ENCODE measurements around the gene RASAL1. TPM values are rescaled to one million over a fixed set of nuclear protein-coding genes. Genes with fewer than 3 reads are reported as not detected.
A peak's percentile ranks its signal among the peaks of the same experiment; 100 is the strongest.

RASAL1 gene
- polyA plus RNA-seq, 1 donor = 0.08 TPM

DNA sequence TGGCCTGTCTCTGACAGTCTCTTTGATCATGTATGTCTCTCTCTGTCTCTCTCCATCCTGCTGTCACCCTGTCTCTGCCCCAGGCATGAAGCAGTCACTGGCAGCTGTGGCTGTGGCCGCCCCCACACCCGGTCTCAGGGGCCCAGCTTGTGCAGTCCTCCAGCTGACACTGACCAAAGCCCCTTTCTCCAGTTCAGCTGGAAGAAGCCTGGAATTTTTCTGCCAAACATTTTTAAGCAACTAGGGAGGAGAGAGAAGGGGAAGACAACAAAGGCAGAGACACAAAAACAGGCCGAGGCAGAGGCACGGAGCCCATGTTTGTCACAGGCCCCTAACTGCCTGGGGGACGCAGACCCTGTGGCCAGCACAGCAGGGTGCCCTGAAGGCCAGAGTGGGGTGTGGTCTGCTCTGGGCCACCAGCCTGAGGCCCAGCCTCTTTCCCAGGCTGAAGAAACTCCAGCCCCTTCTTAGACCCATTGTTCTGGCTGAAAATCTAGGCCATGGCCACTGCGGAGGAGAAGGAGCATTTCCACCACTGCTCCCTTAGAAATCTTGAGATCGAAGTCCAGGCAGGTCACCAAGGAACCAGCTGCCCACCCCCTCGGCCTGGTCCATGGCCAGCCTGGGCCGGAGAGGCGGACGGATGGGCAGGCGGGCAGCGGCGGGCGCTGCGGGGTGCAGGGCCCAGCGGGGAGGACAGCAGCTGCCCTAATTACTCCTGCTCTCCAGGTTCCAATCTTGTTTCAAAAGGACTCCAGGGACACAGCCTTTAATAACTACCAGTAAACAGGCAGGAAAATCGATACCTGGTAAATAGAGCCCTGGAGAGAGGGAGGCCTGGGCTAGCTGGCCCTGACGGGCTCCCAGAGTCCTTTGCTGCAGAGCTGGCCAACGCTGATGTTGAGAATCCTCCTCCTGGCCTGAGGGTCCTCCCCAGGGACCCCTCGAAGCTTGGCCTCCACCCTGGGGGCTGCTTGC is 64.1 kb downstream of the RASAL1 start:
- peak; percentile 69 for DNase-seq

DNA sequence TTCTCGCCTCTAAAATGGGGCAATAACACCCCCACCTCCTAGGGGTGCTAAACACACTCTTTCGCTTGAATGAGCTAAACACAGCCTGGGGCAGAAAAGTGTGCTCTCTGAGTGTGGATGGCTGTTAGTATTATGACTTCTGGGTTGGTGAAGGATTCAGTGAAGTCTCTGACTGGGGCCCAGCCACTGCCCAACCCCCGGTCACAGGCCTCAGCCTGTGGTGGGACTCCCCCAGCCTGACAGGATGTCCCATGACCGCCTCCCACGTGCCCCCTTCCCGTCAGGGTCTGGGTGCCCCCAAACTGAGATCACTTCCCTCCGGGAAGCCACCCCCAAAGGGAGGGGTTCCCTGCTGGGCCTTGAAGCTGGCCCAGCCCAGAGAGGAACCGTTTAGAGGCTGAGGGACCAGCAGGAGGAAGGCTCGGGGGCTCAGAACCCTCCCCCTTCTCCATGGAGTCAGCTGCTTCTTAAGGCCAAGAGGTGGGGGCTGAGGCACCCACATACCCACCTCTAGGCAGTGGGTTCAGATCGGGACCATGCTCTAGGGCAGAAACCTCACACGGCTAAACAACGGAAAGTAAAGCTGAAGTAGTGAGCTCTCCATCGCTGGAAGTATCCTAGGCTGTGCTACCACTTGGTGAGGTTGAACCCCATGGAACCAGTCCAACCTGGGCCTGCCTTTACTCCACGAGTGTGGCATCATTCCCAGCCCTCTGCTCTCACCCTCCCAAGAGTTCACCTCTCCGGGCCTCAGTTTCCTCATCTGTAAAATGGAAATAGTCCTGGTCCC is 65.2 kb downstream of the RASAL1 start:
- peak; percentile 29 for DNase-seq

DNA sequence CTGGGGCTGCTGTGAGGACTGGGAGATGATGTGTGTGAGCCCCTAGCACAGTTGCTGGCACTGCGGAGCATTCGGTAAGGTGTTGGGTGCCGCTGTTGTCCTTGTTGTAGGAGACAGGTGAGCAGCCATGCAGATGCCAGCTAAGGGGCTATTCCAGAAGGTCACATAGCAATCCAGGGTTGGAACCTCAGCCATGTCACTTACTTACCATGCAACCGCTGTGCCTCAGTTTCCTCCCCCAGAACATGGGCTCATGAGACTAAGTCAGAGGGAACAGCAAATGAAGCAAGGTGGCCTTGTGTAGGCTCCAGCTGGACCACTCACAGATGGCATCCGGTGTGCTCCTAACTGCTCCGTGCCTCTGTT is 65.8 kb downstream of the RASAL1 start:
- DNase-seq = no peak

DNA sequence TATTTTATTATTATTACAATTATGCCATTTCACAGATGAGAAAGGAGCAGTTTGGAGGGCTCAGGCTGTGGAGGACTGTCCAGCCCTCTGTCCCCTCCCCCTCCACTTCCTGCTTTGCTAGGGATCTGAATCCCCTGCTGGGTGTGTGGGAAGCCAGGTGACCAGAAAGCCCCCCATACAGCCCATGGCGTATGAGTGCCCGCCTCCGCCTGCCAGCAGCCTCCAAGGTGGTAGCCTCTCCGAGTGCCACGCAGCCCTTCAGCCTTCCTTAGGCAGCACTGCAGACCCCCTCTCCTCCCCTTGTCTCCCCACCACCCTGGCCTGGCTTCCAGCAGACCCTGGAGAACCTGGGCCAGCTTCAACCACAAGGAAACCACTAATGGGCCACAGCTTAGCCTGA is 66.4 kb downstream of the RASAL1 start:
- no peak for DNase-seq

DNA sequence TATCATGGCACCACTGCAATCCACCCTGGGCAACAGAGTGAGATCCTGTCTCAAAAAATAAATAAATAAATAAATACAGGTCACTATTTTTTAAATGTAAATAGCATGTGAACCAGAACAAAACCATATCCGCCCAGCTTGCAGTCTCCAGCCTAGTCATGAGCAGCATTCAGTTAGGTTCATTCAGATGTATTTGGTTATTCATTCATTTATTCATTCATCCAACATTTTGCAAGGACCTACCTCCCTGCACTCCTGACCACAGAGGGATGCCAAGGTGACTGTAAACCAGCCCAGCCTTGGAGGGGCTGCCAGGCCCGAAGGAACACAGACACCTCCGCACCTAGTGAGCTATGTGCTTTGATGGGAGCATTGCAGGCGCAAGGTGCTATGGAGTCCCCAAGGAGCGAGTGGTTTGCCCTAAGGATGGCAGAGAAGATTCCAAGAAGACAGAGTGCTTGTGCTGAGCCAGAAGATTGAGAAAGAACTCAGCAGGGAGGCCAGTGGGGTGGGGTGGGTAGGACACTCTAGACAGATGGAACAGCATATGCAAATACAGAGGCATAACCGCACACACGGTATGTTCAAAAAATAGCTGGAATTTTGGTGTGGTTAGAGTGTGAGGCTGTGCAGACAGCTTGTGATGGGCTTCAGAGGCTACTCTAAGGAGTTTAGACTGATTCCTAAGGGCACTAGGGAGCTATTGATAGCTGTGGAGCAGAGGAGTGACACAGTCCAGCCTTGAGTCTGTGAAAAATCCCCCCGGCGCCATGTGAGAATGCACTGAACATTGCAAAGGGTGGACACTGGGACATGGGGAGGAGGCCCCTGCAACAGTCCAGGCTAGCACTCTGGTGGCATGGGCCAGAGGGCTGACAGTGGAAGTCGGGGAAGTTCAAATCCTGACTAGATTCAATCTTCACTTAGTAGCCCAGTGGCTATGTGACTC is 67.3 kb downstream of the RASAL1 start:
- DNase-seq = no peak

DNA sequence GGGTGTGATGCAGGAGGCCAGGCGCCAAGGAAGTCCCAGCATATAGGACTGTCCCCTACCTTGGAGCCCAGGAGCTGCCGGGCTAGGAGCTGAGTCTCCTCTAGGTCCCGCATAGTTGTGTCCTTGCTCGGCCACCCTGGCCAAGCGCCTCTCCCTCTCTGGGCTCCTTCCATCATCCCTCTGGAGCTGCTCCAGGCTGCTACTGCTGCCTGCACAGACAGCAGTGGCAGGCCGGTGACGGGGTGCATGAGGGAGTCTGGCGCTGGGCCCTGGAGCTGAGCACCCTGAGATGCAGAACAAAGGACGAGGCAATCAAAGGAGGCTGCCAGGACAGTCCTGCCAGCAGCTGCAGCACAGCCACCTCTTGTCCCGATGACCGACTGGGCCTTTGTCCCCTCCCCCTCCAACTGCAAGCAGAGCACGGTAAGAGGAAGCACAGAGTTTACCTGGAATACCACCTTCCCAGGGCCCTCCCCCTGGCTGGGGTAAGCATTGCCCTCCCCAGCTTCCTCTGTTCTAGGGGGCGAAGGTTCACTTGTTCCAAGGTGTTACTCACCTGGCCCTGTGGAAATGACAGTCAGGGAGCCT is 68.7 kb downstream of the RASAL1 start:
- DNase-seq = no peak

DNA sequence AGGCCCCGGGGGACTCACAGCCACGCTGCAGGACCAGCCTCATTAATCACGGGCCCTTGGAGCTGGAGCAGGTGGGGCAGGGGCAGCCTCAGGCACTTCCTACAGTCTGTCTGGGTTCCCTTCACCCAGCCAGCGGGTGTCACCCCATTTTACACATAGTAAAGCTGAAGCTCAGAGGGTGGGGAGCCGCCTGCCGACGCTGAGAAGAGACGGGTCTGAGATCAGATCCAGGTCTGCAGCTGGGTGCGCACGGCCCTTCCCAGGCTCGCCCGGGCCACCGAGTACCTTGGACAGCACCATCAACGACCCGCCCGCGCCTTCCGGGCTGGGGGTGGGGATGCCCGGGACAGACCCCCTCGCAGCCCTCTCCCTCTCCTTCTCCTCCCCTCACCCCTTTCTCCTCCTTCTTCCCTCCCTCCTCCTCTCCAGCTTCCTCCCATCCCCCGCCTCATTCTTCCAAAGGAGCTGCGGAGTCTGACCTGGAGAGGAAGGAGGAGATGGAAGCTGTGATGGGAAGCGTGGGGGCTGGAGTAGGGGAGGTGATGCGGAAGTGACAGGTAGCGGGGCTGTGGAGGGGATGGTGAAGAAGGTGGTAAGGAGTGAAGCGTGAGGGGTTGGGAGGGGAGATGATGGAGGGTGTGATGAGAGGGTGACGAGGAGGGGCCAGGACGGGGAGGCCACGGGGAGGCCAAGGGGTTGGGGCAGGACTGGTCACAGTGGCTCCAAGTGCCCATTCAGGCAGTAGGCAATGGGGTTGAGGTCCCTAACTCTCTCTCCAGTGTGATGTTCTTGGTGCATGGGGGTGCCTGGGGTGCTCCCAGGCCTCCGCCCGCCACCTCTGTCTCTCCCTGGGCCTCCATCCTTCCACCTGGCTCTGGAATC is 70.2 kb downstream of the RASAL1 start:
- DNase-seq = peak; percentile 27

DNA sequence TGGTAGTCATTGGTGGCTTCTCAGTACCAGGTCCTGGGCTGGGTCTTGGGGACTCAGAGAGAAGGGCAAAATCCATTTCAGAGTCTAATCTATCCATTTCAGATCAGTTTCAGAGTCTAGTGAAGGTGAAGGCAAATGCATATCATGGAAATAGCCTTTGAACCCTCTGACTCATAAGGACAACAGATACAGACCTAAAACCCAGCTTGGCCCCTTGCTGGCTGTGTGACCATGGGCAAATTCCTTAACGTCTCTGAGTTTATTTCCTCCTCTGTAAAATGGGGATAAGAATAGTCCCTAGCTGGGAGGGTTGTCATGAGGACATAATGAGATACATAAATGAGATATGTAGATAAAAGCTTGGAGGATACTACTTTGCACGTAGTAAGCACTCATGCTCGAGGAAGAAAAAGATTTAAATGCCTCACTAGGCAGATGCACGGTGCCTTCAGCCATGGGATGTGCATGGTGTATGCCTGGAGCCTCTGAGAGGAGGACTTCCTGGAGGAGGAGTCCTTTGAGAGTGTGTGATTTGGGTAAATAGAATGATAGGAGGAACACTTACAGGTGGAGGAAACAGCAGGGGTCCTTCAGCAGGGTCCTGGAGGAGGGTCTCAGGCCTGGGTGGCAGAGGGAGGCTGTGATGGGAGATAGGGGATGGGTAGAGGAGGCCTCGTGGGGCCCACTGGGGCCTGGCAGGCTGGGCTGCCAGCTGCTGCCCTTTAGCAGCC is 71.0 kb downstream of the RASAL1 start:
- no peak for DNase-seq

DNA sequence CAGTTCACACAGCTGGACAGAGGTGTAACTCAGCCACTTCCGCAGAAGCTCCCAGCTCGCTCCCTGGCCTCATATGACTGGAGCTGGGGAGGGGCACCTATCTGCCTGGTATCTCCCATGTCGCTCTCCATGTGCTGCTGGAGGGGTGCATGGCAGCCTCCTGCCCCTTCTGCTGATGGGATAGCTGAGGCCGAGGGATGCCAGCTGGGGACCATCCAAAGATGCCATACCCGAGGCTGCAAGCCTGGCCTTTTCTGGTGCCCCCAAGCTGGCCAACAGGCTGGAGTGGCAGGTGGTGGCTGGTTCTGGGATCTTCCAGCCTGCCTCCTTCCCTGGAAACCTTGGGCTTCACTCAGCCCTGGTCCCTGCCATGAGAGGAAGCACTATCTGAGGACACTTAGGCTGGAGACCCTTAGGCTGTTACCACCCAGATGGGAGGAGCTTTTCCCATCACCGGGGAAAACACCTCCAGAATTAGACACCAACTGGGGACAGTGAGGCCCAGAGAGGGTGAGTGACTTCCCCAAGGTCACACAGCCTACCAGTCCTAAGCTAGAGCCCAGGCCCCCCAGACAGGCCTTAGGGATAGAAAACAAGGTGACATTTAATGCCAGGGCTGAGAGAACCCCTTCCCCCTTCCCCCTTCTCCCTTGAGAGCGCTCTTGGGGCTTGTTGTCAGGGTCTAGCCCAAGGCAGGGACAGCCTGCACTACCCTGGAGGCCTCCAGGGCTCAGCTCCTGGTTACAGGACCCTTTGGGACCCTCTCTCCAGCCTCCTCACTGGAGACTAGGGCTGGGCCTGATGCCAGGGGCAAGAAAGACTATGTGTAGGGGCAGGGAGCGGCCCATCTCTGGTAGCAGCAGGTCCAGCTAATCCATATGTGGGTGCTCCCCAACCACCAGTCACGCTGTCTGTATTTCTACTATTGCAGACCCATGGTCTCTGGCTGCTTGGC is 71.9 kb downstream of the RASAL1 start:
- no peak for DNase-seq

DNA sequence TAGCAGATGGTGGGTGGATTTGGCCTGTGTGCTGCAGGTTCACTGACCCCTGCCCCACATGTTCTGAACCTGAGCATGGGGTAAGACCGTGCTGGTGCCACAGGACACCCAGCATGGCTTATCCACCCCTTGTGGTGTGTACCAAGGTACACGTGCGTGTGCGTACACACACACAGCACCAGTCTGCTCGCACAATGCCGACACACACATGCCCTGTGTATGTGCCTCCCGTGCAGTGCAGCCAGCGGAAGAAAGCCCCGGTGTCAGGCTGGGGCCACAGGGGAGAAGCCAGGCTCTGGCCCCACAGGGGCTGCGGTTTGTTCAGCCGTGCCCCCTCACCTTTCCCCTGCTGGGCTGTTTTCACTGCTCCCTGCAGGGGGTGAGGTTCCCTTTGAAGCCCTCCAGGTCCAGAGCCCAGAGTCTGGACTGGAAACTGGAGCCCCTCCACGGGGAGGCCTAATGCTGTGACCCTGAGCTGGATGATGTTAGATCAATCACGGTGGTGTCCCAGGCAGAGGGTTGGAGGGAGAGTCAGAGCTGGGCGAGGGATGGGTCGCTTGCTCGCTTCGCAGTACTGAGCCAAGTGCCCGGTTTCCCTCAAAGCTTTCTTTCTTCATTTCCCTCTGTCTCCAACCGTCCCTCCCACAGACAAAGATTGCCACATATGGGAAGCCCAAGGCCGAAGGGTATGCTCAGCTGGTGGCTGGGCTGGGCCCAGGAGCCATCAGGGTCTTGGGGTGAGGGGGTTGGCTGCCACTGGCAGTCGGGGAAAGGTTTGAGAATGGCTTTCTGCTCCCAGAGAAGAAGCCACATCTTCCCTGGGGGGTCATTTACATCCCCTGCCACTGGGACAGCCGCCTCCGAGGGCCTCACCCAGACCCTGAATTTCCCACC is 72.8 kb downstream of the RASAL1 start:
- no peak for DNase-seq

DNA sequence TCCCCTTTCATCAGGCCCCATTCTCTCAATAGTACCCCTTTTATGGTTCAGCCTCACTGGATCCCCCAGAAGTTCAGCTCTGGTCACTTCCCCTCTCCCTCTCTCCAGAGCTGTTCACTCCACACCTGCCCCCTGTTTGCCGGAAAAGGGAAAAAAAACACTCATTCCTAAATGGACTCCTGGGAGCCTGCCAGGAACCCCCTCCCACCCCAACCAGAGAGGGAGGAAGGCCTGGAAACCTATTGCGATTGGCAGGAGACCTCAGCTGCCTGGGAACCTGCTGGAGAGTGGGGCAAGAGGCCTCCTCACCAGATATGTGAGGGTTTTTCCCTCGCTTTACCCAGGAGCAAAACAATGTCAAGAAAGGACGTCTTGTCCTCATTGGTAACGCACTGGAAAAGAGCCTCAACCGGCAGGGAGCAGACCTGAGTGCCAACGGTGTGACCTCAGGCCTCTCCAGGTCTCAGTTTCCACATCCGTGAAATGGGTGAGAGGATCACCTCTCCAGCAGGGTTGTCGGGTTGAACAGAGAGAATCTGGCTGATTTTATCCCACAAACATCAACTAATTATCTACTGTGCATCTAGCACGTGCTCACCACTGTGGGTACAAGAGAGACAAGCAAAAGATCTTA is 74.4 kb downstream of the RASAL1 start:
- DNase-seq = no peak

DNA sequence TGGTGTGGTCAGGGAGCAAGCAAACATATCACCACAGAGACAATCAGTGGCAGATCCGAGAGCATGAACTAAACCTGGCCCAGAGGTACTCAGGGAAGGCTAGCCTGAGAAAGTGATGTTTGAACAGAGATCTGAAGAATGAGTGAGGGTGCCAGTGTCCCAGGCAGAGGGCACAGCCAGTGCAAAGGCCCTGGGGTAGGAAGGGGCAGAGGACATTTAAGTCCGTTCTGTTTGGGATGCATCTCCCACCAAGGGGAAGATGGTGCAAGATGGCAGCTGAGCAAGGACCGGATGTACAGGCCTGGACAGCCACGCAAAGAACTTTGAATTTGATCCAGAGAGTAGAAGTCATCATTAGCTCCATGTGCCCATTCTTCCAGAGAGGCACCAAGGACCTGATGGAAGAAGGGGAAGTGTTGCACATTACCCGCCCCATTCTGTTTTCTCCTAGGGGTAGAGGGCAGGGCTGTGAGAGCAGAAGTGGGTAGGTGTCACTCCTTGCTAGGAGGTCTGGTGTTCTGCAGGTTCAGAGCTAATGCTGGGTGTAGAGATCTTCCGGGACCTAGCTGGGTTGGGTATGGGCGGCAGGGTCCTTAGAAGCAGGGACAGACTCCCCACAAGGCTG is 75.1 kb downstream of the RASAL1 start:
- DNase-seq = no peak

DNA sequence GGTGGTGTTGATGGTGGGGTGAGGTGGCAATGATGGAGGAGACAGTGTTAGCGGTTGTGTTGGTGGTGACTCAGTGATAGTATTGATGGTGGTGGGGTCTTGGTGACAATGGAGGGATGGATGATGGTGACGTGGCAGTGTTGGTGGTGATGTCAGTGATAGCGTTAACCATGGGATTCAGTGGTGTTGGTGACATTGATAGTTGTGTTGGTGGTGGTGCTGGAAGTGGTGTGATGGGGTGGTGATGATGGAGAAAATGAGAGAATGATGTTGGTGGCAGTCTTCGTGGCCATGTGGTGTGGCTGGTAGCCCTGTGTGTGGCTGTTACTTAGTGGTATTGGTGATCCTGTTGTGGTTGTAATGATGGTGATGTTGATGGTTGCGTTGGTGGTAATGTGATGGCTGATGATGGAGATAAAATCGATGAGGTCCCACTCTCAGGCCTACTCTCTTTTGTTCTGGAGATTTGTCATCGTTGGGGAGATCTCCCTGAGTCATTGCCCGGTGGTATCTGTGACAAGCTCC is 76.4 kb downstream of the RASAL1 start:
- no peak for DNase-seq

DNA sequence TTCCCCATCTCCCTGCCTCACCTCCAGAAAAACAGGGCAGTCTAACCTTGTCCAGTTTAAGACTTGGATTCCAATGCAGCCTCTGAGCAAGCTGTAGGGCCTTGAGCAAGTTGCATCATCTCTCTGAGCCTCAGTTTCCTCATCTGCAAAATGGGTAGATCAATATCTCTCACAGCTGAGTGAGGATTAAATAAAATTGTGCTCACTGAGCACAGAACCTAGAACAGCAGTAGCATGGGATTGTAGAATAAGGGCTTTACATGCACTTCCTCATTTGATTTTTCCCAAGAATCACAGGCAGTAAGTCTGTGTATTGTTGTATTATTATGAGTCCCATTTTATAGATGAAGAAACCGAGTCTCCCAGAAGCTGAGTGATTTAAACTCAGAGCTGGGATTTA is 77.0 kb downstream of the RASAL1 start:
- no peak for DNase-seq

DNA sequence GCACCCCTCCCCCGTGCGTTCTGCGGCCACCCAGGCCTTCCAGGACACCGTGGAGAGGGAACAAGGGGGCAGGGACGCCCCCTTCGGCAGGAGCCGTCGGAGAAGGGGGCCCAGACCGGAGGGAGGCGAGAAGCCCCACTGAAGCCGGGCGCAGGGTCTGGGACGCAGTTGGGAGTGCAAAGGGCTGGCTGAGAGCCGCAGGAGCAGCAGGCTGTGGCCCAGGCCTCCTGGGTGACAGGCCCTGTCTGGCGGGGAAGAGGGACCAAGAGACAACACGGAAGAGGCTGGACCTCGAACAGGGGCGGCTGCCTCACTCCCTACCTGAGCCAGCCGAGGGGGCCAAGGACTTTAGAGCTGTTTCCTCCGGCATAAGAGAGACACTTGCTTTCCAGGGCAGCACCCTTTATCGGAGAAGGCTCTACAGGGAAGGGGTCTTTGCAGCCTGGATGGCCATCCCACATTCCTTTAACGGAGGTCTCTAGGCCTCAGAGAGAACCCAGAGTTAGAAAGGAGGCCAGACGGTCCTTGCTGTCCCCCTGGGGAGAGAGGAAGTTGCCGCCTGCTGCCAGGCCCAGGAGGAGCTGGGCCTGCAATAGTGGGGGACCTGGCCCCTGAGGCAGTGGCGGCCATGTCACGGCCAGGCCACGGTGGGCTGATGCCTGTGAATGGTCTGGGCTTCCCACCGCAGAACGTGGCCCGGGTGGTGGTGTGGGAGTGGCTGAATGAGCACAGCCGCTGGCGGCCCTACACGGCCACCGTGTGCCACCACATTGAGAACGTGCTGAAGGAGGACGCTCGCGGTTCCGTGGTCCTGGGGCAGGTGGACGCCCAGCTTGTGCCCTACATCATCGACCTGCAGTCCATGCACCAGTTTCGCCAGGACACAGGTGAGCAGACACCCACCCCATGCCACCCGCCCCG is 77.7 kb downstream of the RASAL1 start:
- no peak for DNase-seq
